ENCODE data around the gene TOR1AIP2. TPM values are rescaled to one million over a fixed set of nuclear protein-coding genes. Genes with fewer than 3 reads are reported as not detected.
"Not testable (repeated sequence)": the region's sequence is repeated elsewhere in the genome, so short reads cannot be mapped to it uniquely, and the experiment has no call there.

Gene TOR1AIP2
- total and polyA plus RNA-seq, 11 donors, result 12.7 to 73.2 (median 54.5) TPM

- no peaks in the 10 kb centered on the region for H3K27me3 ChIP-seq
- peak overlapping the region in 1 of 12 donors; percentile 20 for H3K27ac ChIP-seq
- DNase-seq (peak in 1 of 5 donors; percentile 52), ATAC-seq (peak in 3 of 4 donors; percentile 30 to 86 (median 84))
- H3K4me3 ChIP-seq, result no peak overlapping the region
- WGBS, 4 donors, result 56 to 67% (median 62%) methylated on average over 6 of the region's 6 CpGs
- peaks cover 0 to 88% (median 81%) of the 10 kb centered on the region in 9 donors for H3K36me3 ChIP-seq
- intact Hi-C loops (cut with DNase I), result loop anchor here in 8 of 10 donors (5.0 to 10.0 kb wide), 4 partner anchors 169 to 319 kb away; no protein-coding TSS in a partner anchor
- no peaks in the 10 kb centered on the region for H3K9me3 ChIP-seq
- TF ChIP-seq, protein P1, sequence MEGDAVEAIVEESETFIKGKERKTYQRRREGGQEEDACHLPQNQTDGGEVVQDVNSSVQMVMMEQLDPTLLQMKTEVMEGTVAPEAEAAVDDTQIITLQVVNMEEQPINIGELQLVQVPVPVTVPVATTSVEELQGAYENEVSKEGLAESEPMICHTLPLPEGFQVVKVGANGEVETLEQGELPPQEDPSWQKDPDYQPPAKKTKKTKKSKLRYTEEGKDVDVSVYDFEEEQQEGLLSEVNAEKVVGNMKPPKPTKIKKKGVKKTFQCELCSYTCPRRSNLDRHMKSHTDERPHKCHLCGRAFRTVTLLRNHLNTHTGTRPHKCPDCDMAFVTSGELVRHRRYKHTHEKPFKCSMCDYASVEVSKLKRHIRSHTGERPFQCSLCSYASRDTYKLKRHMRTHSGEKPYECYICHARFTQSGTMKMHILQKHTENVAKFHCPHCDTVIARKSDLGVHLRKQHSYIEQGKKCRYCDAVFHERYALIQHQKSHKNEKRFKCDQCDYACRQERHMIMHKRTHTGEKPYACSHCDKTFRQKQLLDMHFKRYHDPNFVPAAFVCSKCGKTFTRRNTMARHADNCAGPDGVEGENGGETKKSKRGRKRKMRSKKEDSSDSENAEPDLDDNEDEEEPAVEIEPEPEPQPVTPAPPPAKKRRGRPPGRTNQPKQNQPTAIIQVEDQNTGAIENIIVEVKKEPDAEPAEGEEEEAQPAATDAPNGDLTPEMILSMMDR (IDR thresholded peaks at IDR 0.05), result no peak
- TF ChIP-seq POLR2A (IDR thresholded peaks at IDR 0.05), result no peak
- peaks cover 0 to 16% (median under 1%) of the 10 kb centered on the region in 12 donors for H3K4me1 ChIP-seq
Observed at GRCh38 chr1:179865377-179865776, 12.2 kb downstream of the TOR1AIP2 start.

- intact Hi-C loops (cut with DNase I), result loop anchor here in 4 of 10 donors (10.0 kb wide), 3 partner anchors 174 to 324 kb away; no protein-coding TSS in a partner anchor
- H3K4me3 ChIP-seq, result no peak overlapping the region
- H3K36me3 ChIP-seq, result peaks cover 0 to 80% (median 59%) of the 10 kb centered on the region in 9 donors
- no peak for ATAC-seq
- TF ChIP-seq, protein P1 (IDR thresholded peaks at IDR 0.05), result no peak
- TF ChIP-seq POLR2A (IDR thresholded peaks at IDR 0.05), result no peak
- H3K4me1 ChIP-seq, result peaks cover 0 to 8% (median 0%) of the 10 kb centered on the region in 12 donors
- no peaks in the 10 kb centered on the region for H3K27me3 ChIP-seq
- no peak for DNase-seq
- no peaks in the 10 kb centered on the region for H3K9me3 ChIP-seq
- H3K27ac ChIP-seq, result no peak overlapping the region
- 76 to 89% (median 81%) methylated on average over 3 of the region's 3 CpGs for WGBS, 4 donors
Observed at GRCh38 chr1:179860652-179861051, 17.0 kb downstream of the TOR1AIP2 start.

DNA sequence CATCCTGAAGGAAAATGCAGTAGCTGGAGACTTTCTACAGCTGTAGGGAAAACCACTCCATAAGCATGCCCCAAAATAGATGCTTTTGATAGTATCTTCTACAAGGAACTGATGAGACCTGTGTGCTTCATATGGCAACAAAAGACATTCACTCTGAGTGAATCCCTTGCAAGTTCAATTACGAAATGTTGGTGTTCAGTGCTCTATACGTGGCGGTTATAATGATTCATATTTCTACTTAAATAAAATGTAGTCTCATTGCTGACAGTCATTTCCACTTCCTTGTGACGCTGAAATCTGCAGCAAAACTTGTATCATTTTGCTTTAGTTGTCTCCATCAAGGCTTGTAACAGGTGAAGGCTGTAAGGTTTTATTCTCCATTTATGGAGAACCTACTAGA lies 20.6 kb downstream of the TOR1AIP2 start:
- no peak for ATAC-seq
- H3K36me3 ChIP-seq, result peaks cover 0 to 84% (median 37%) of the 10 kb centered on the region in 9 donors

DNA sequence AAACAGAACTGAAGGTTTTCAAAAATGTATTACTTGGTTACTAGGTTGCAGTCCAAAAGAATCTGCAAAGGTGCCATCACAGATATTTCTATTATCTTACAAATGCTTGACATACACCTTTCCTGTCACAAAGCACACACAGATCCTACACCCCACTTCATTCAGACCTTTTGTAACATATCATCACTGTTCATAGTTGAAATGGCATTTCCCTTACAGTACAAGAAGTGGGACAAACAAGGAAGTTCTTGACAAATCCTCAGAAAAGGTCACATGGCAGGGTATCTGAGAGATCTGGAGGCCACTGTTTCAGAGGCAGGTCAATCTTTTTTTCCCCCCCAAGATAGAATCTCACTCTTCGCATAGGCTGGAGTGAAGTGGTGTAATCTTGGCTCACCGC lies 21.3 kb downstream of the TOR1AIP2 start:
- 91 to 98% (median 95%) methylated on average over 2 of the region's 2 CpGs for WGBS, 4 donors
- Histone ChIP-seq H3K9me3 (no peaks in the 10 kb centered on the region), H3K27ac (no peak overlapping the region), H3K27me3 (no peaks in the 10 kb centered on the region), H3K4me1 (peaks cover 0 to 6% (median 0%) of the 10 kb centered on the region in 12 donors), H3K4me3 (no peak overlapping the region), H3K36me3 (peaks cover 0 to 85% (median 44%) of the 10 kb centered on the region in 9 donors)
- TF ChIP-seq, protein P1 (IDR thresholded peaks at IDR 0.05), result no peak
- no peak for TF ChIP-seq POLR2A (IDR thresholded peaks at IDR 0.05)
- DNase-seq (no peak), ATAC-seq (no peak)
- intact Hi-C loops (cut with DNase I), result no loop called here

More for the DNA sequence above, 20.6 kb downstream of the TOR1AIP2 start:
- H3K4me3 ChIP-seq, result no peak overlapping the region
- no peak overlapping the region for H3K27ac ChIP-seq
- intact Hi-C loops (cut with DNase I), result no loop called here
- TF ChIP-seq, protein P1 (IDR thresholded peaks at IDR 0.05), result no peak
- 88 to 97% (median 95%) methylated on average over 4 of the region's 4 CpGs for WGBS, 4 donors
- H3K27me3 ChIP-seq, result no peaks in the 10 kb centered on the region
- peaks cover 0 to 6% (median 0%) of the 10 kb centered on the region in 12 donors for H3K4me1 ChIP-seq
- DNase-seq, result no peak
- no peaks in the 10 kb centered on the region for H3K9me3 ChIP-seq

DNA sequence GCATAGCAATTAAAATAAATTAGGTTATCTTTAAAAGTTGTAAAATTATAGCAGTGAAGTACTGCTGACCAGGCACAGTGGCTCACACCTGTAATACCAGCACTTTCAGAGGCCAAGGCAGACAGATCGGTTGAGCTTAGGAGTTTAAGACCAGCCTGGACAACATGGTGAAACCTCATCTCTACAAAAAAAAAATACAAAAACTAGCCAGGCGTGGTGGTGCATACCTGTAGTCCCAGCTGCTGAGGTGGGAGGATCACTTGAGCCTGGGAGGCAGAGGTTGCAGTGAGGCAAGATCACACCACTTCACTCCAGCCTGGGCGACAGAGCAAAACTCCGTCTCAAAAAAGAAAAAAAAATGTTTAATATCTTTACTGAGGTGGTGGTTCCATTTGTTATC lies 21.8 kb downstream of the TOR1AIP2 start:
- WGBS, 4 donors, result 97 to 98% (median 97%) methylated on average over 4 of the region's 4 CpGs
- H3K27me3 ChIP-seq; H3K9me3 ChIP-seq; DNase-seq; H3K4me1 ChIP-seq; H3K27ac ChIP-seq; H3K4me3 ChIP-seq; ATAC-seq; intact Hi-C loops (cut with DNase I): not testable (repeated sequence)
- peaks cover 0 to 87% (median 47%) of the 10 kb centered on the region in 9 donors for H3K36me3 ChIP-seq
